Calu3 (cell line): ENCODE measurements around the gene MYPN. TPM values are rescaled to one million over a fixed set of nuclear protein-coding genes. Genes with fewer than 3 reads are reported as not detected.

Experiments
- BruUV-seq: library from RNA; stranded (reverse); fragments of 400-500 nt; replicated peaks from 2 replicates; lab custom pipeline; 2021; lab: Mats Ljungman, UMichigan
- CTCF ChIA-PET: fragments of 300-600 bp; sonication (Branson Sonifier 250); formaldehyde crosslinking; loops from one replicate; lab custom pipeline; 2022; ENCODE audit warnings: antibody characterized with exemption; lab: Charles Lee
- DNase-seq: peaks from one replicate; pipeline ENCODE4 v3.0.0; 2022
- H3K27ac Mint-ChIP-seq: one replicate; pipeline ENCODE4 v1.8.0; 2022; ENCODE audit warnings: mixed read lengths; ENCODE audit not compliant: unreplicated experiment
- H3K27me3 Mint-ChIP-seq: one replicate; pipeline ENCODE4 v1.8.0; 2022; ENCODE audit warnings: mixed read lengths; ENCODE audit not compliant: unreplicated experiment
- H3K36me3 Mint-ChIP-seq: one replicate; pipeline ENCODE4 v1.8.0; 2022; ENCODE audit warnings: mild to moderate bottlenecking, moderate library complexity, mixed read lengths; ENCODE audit not compliant: insufficient read depth, unreplicated experiment
- H3K4me1 Mint-ChIP-seq: one replicate; pipeline ENCODE4 v1.8.0; 2022; ENCODE audit warnings: mild to moderate bottlenecking, low read depth, mixed read lengths; ENCODE audit not compliant: unreplicated experiment
- H3K4me3 Mint-ChIP-seq: one replicate; pipeline ENCODE4 v1.8.0; 2022; ENCODE audit warnings: mild to moderate bottlenecking, low read depth, moderate library complexity, mixed read lengths; ENCODE audit not compliant: unreplicated experiment
- H3K9me3 Mint-ChIP-seq: one replicate; pipeline ENCODE4 v1.8.0; 2022; ENCODE audit warnings: low read depth, mixed read lengths; ENCODE audit not compliant: unreplicated experiment
- intact Hi-C: fragments of 100-400 bp; cut with micrococcal nuclease; formaldehyde crosslinking; loops from one replicate; pipeline ENCODE4 v1.10.0; 2022; ENCODE audit not compliant: unreplicated experiment
- total RNA-seq: library from RNA; stranded (reverse); gene quantifications from 2 replicates; pipeline ENCODE4 v1.2.3, GENCODE V29; 2022
- TF ChIP-seq, protein P1 (sequence below): fragments of 200-600 bp; IDR thresholded peaks from one replicate; pipeline ENCODE4 v1.8.0; 2022; ENCODE audit warnings: antibody characterized with exemption; ENCODE audit not compliant: unreplicated experiment

MYPN gene
- total RNA-seq, 1 experiment from 2014 or later, result 0.38 TPM

- no peak overlapping the region for H3K4me3 Mint-ChIP-seq
- CTCF ChIA-PET, result interaction anchor here (0.6 to 0.8 kb wide), 2 partner anchors 57 to 515 kb away, joined by 4 to 7 read pairs; no protein-coding TSS in a partner anchor
- no peaks in the 10 kb centered on the region for H3K9me3 Mint-ChIP-seq
- no TSS peak for BruUV-seq
- H3K27me3 Mint-ChIP-seq, result no peaks in the 10 kb centered on the region
- H3K27ac Mint-ChIP-seq, result no peak overlapping the region
- TF ChIP-seq, protein P1, sequence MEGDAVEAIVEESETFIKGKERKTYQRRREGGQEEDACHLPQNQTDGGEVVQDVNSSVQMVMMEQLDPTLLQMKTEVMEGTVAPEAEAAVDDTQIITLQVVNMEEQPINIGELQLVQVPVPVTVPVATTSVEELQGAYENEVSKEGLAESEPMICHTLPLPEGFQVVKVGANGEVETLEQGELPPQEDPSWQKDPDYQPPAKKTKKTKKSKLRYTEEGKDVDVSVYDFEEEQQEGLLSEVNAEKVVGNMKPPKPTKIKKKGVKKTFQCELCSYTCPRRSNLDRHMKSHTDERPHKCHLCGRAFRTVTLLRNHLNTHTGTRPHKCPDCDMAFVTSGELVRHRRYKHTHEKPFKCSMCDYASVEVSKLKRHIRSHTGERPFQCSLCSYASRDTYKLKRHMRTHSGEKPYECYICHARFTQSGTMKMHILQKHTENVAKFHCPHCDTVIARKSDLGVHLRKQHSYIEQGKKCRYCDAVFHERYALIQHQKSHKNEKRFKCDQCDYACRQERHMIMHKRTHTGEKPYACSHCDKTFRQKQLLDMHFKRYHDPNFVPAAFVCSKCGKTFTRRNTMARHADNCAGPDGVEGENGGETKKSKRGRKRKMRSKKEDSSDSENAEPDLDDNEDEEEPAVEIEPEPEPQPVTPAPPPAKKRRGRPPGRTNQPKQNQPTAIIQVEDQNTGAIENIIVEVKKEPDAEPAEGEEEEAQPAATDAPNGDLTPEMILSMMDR, result no peak
- DNase-seq, result no peak
- intact Hi-C loops, result no loop called here
- H3K4me1 Mint-ChIP-seq, result peaks cover 45% of the 10 kb centered on the region
- H3K36me3 Mint-ChIP-seq, result peaks cover 22% of the 10 kb centered on the region
These were observed 16.8 kb upstream of the MYPN start for GRCh38 chr10:68092512-68092911.

- H3K4me1 Mint-ChIP-seq, result peaks cover 28% of the 10 kb centered on the region
- intact Hi-C loops, result no loop called here
These were observed 14.1 kb upstream of the MYPN start for GRCh38 chr10:68095153-68095552.

GRCh38 chr10:68096913-68097516 is 12.3 kb upstream of the MYPN start:
- Mint-ChIP-seq H3K27ac (peak overlapping the region; percentile 27), H3K9me3 (no peaks in the 10 kb centered on the region), H3K4me1 (peaks cover 41% of the 10 kb centered on the region), H3K36me3 (peaks cover 18% of the 10 kb centered on the region), H3K4me3 (no peak overlapping the region), H3K27me3 (no peaks in the 10 kb centered on the region)
- TF ChIP-seq, protein P1, result no peak
- DNase-seq, result peak; percentile 81
- intact Hi-C loops, result no loop called here
- BruUV-seq, result no TSS peak
- CTCF ChIA-PET, result interaction anchor here (0.5 to 1.8 kb wide), 5 partner anchors 10 to 692 kb away, joined by 3 to 5 read pairs (median 3); no protein-coding TSS in a partner anchor

More at GRCh38 chr10:68095153-68095552, 14.1 kb upstream of the MYPN start:
- H3K36me3 Mint-ChIP-seq, result peaks cover 18% of the 10 kb centered on the region
- DNase-seq, result peak; percentile 13
- peak overlapping the region; percentile 52 for H3K4me3 Mint-ChIP-seq
- H3K27ac Mint-ChIP-seq, result peak overlapping the region; percentile 95
- no peaks in the 10 kb centered on the region for H3K27me3 Mint-ChIP-seq
- no peaks in the 10 kb centered on the region for H3K9me3 Mint-ChIP-seq
- no TSS peak for BruUV-seq
- TF ChIP-seq, protein P1, result no peak
- CTCF ChIA-PET, result interaction anchor here (0.6 to 0.9 kb wide), 3 partner anchors 14 to 1802 kb away, joined by 3 to 4 read pairs (median 3); partner anchors contain the start of gene MYPN

- intact Hi-C loops, result no loop called here
- BruUV-seq, result no TSS peak
- peaks cover 10% of the 10 kb centered on the region for H3K36me3 Mint-ChIP-seq
- peaks cover 50% of the 10 kb centered on the region for H3K4me1 Mint-ChIP-seq
- CTCF ChIA-PET, result interaction anchor here (0.6 kb wide), 1 partner anchor 124 kb away, joined by 4 read pairs; no protein-coding TSS in a partner anchor
- no peaks in the 10 kb centered on the region for H3K27me3 Mint-ChIP-seq
- no peak overlapping the region for H3K27ac Mint-ChIP-seq
- TF ChIP-seq, protein P1, result no peak
- H3K4me3 Mint-ChIP-seq, result no peak overlapping the region
- DNase-seq, result no peak
- H3K9me3 Mint-ChIP-seq, result no peaks in the 10 kb centered on the region
These were observed 9.6 kb upstream of the MYPN start for GRCh38 chr10:68099736-68100135.
